Naive B cell (primary cell): ENCODE measurements around the gene DNAJC25. TPM values are rescaled to one million over a fixed set of nuclear protein-coding genes. Genes with fewer than 3 reads are reported as not detected.
A peak's percentile ranks its signal among the peaks of the same experiment; 100 is the strongest.
"Not testable (repeated sequence)": the region's sequence is repeated elsewhere in the genome, so short reads cannot be mapped to it uniquely, and the experiment has no call there.

Experiments used
- ATAC-seq, 2 donors: fragments of 150-1000 bp; cut with Tn5 transposase; 2 replicates each; pipeline ENCODE4 v1.10.0; 2021; ENCODE audit warnings: low read depth in 2 of 2, mild to moderate bottlenecking in 2 of 2, moderate library complexity in 2 of 2
- DNase-seq: peaks from one replicate; pipeline ENCODE4 v3.0.0; 2022
- H3K27ac Mint-ChIP-seq, 6 donors: one replicate each; pipeline ENCODE4 v1.8.0; 2020 to 2022; ENCODE audit warnings: mild to moderate bottlenecking in 6 of 6, mixed read lengths in 6 of 6, moderate library complexity in 5 of 6, inconsistent platforms in 2 of 6
- H3K27me3 Mint-ChIP-seq, 3 donors: one replicate each; pipeline ENCODE4 v1.8.0; 2021 to 2022; ENCODE audit warnings: mixed read lengths in 3 of 3, mild to moderate bottlenecking in 1 of 3
- H3K36me3 Mint-ChIP-seq, 2 donors: one replicate each; pipeline ENCODE4 v1.8.0; 2020 to 2022; ENCODE audit warnings: mixed read lengths in 2 of 2, inconsistent platforms in 1 of 2, mild to moderate bottlenecking in 1 of 2
- H3K4me1 Mint-ChIP-seq, 3 donors: one replicate each; pipeline ENCODE4 v1.8.0; 2020 to 2022; ENCODE audit warnings: mixed read lengths in 3 of 3, inconsistent platforms in 1 of 3, mild to moderate bottlenecking in 1 of 3, moderate library complexity in 1 of 3
- H3K4me3 Mint-ChIP-seq, 8 donors: one replicate each; pipeline ENCODE4 v1.8.0; 2020 to 2022; ENCODE audit warnings: mild to moderate bottlenecking in 8 of 8, mixed read lengths in 8 of 8, moderate library complexity in 8 of 8, inconsistent platforms in 2 of 8
- H3K9me3 Mint-ChIP-seq, 7 donors: one replicate each; pipeline ENCODE4 v1.8.0; 2020 to 2022; ENCODE audit warnings: mixed read lengths in 7 of 7, mild to moderate bottlenecking in 5 of 7, inconsistent platforms in 2 of 7, moderate library complexity in 1 of 7
- polyA plus RNA-seq, 6 donors: library from polyadenylated mRNA; unstranded; fragments of 300-500 nt; fragmentation: Illumina TruSeq; gene quantifications; one replicate each; pipeline ENCODE4 v1.2.3, GENCODE V29; 2021; ENCODE audit warnings: low read depth in 6 of 6

DNAJC25 gene
- polyA plus RNA-seq, 6 donors from 2014 or later = 1.9 to 3.6 (median 2.5) TPM

- peak overlapping the region; percentile 93 to 100 (median 98) for H3K4me3 Mint-ChIP-seq
- ATAC-seq (peak; percentile 42 to 44), DNase-seq (peak; percentile 35)
- H3K9me3 Mint-ChIP-seq = no peaks in the 10 kb centered on the region
- H3K4me1 Mint-ChIP-seq = peaks cover 23 to 33% (median 30%) of the 10 kb centered on the region in 3 donors
- peak overlapping the region; percentile 64 to 96 (median 86) for H3K27ac Mint-ChIP-seq
- no peaks in the 10 kb centered on the region for H3K36me3 Mint-ChIP-seq
- H3K27me3 Mint-ChIP-seq = no peaks in the 10 kb centered on the region
Observed at GRCh38 chr9:111661802-111662521, 30.8 kb downstream of the DNAJC25 start.

DNA sequence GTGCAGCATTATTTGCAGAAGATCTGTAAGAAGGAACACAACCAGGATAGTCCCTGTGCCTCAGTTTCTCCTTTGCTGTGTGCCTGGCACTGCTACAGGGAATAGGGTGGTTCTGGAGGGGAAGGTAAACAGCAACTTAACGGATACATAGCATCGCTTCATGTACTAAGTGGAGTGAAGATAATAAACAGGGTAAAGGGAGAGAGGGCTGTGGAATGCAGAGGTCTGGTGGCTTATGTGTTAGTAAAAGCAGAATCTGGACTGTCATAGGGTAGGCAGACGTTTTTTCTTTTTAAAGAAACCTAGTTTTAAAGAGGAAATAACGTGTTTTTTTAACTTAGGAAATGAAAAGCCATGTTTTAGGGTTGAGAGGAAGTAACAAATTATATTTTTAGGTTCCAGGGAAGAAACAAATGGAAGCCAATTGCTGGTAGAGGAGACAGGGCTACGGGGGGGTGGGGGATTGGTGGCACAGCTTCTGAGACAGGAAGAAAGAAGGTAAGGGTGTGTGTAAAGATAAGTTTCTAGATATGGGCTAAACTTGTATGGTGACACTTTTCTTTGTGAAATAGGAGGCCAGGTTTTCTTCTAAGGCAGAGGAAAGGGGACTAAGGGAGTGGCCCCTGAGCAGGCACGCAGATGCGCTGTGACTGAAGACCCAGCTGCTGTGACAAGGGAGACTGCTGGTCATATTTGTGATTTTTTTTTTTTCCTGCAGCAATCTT lies 31.6 kb downstream of the DNAJC25 start:
- H3K4me3 Mint-ChIP-seq = peak overlapping the region; percentile 93 to 100 (median 98)
- H3K36me3 Mint-ChIP-seq = no peaks in the 10 kb centered on the region
- peak overlapping the region; percentile 64 to 96 (median 91) for H3K27ac Mint-ChIP-seq
- H3K4me1 Mint-ChIP-seq = peaks cover 23 to 33% (median 30%) of the 10 kb centered on the region in 3 donors
- ATAC-seq (no peak), DNase-seq (peak; percentile 1)
- no peaks in the 10 kb centered on the region for H3K27me3 Mint-ChIP-seq
- no peaks in the 10 kb centered on the region for H3K9me3 Mint-ChIP-seq

DNA sequence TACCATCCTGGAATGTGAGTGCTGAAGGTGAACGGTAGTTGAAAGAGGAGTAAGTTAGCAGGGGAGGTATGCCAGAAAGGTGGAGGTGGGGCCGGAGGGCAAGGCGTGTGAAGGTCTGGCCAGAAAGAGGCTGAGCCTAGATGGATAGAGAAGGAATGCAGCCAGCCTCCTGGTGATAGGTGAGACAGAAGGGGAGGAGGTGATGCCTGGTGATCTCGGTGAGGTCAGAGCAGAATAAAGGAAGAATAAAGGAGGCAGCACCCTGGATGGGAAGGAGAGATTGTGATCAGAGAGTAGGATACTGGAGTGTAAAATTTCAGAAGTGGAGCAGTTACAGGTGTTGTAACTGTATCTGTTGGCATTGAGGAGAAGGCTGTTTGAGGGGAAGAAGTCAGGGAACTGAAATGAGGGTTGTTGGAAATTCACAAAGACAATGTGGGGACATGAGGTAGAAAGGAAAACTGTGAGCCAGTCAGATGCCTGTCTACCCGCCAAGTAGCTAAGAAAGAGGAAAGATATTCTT lies 32.2 kb downstream of the DNAJC25 start:
- H3K4me3 Mint-ChIP-seq = peak overlapping the region; percentile 38 to 98 (median 96)
- no peaks in the 10 kb centered on the region for H3K27me3 Mint-ChIP-seq
- ATAC-seq (no peak), DNase-seq (no peak)
- no peaks in the 10 kb centered on the region for H3K9me3 Mint-ChIP-seq
- no peaks in the 10 kb centered on the region for H3K36me3 Mint-ChIP-seq
- H3K4me1 Mint-ChIP-seq = peaks cover 23 to 33% (median 30%) of the 10 kb centered on the region in 3 donors
- peak overlapping the region in 4 of 6 donors; percentile 52 to 95 (median 79) for H3K27ac Mint-ChIP-seq

DNA sequence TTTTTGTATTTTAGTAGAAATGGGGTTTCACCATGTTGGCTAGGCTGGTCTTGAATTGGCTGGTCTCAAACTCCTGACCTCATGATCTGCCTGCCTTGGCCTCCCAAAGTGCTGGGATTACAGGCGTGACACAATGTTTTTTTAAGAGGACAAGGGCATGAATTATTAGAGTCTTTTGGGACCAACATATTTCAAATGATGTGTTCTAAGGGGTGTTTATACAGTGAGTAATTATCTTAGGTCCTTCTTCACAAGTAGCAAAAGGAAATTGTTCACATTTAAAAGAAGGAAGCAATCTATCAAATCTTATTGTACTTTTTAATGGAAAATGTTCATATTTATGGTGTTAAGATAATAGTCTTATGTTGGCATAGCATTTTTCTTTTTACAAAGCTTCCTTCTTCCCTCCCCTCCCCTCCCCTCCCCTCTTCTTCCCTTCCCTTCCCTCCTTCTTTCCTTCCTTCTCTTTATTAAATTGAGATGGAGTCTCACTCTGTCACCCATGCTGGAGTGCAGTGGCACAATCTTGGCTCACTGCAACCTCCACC lies 37.0 kb downstream of the DNAJC25 start:
- ATAC-seq (no peak), DNase-seq (no peak)
- H3K4me1 Mint-ChIP-seq = peaks cover 9 to 11% (median 10%) of the 10 kb centered on the region in 3 donors
- H3K27me3 Mint-ChIP-seq = no peaks in the 10 kb centered on the region
- no peaks in the 10 kb centered on the region for H3K9me3 Mint-ChIP-seq
- no peaks in the 10 kb centered on the region for H3K36me3 Mint-ChIP-seq
- H3K4me3 Mint-ChIP-seq = no peak overlapping the region
- peak overlapping the region in 2 of 6 donors; percentile 50 to 88 for H3K27ac Mint-ChIP-seq

DNA sequence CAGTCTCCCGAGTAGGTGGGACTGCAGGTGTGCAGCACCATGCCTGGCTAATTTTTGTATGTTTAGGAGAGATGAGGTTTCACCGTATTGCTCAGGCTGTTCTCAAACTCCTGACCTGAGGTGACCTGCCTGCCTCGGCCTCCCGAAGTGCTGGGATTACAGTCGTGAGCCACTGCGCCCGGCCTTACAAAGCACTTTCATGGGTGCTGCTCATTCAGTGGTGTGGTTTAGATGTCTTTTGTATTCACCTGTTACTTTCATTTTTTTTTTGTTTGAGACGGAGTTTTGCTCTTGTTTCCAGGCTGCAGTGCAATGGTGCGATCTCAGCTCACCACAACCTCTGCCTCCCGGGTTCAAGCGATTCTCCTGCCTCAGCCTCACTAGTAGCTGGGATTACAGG lies 37.5 kb downstream of the DNAJC25 start:
- H3K9me3 Mint-ChIP-seq, H3K27me3 Mint-ChIP-seq, DNase-seq, H3K4me1 Mint-ChIP-seq, ATAC-seq, H3K4me3 Mint-ChIP-seq, H3K36me3 Mint-ChIP-seq: not testable (repeated sequence)
- H3K27ac Mint-ChIP-seq = peak overlapping the region in 1 of 6 donors; percentile 88

DNA sequence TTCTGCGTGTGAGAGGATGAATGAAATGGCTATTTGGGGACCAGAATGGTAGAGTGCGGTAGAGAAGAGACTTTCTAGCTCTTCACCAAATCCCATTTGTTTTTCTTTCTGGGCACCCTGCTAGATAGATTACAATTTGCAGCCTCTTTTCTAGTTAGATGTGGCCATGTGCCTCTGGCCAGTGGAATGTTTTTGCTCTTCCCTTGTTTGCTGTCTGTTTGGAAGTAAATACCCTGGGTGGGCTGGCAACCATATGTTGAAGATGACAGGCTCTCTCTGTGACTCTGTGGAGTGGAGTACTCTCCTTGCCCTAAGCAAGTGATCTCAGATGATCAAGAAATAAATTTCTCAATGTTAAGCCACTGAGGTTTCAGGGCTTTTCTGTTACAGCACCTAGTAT lies 43.2 kb downstream of the DNAJC25 start:
- Mint-ChIP-seq H3K9me3 (no peaks in the 10 kb centered on the region), H3K27ac (peak overlapping the region in 1 of 6 donors; percentile 10), H3K36me3 (peaks cover 4 to 15% of the 10 kb centered on the region in 2 donors), H3K4me3 (peak overlapping the region in 2 of 8 donors; percentile 56 to 67), H3K27me3 (no peaks in the 10 kb centered on the region), H3K4me1 (no peaks in the 10 kb centered on the region)
- ATAC-seq = no peak
- DNase-seq = no peak

DNA sequence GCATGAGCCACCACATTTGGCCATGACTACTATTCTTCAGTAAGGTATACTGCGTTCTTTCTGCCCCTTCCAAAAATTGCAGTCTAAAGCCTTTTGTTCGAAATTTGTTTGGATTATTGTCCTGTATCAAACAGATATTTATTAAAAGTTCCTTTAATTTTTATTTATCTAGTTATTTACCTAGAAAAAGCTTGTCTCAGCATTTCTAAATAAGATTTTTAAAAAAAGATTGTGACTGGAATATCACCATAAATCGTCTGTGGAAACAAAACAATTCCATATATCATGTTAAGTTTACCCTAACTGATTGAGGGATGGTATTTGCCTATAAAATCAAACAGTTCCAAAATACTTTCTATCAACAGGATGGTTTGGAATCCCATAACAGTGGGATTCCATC lies 45.0 kb downstream of the DNAJC25 start:
- no peak overlapping the region for H3K4me3 Mint-ChIP-seq
- no peak overlapping the region for H3K27ac Mint-ChIP-seq
- H3K9me3 Mint-ChIP-seq = no peaks in the 10 kb centered on the region
- no peak for DNase-seq
- H3K27me3 Mint-ChIP-seq = no peaks in the 10 kb centered on the region
- no peaks in the 10 kb centered on the region for H3K4me1 Mint-ChIP-seq
- peaks cover 4 to 17% of the 10 kb centered on the region in 2 donors for H3K36me3 Mint-ChIP-seq
- no peak for ATAC-seq

DNA sequence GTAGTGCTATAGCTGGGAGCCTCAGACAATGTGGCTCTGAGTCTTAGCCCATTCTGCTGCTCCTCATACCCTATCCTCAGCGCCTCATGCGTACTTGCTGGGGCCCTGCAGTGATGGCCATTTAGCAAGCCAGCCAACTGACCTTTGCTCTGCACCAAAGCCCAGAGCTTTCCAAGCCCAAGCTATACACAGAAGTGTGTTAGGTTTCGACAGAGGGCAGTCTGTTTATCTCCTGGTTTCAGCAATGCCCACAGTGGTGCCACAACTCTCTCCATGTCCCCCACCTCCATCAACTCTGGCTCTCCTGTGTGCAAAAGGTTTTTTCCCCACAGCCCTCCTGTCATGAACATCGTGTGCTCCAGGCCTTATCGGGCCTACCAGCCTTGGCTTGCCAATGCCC lies 47.2 kb downstream of the DNAJC25 start:
- H3K9me3 Mint-ChIP-seq = no peaks in the 10 kb centered on the region
- peak overlapping the region in 1 of 6 donors; percentile 75 for H3K27ac Mint-ChIP-seq
- H3K4me3 Mint-ChIP-seq = no peak overlapping the region
- no peaks in the 10 kb centered on the region for H3K27me3 Mint-ChIP-seq
- DNase-seq (no peak), ATAC-seq (no peak)
- H3K4me1 Mint-ChIP-seq = no peaks in the 10 kb centered on the region
- peaks cover 4 to 17% of the 10 kb centered on the region in 2 donors for H3K36me3 Mint-ChIP-seq

DNA sequence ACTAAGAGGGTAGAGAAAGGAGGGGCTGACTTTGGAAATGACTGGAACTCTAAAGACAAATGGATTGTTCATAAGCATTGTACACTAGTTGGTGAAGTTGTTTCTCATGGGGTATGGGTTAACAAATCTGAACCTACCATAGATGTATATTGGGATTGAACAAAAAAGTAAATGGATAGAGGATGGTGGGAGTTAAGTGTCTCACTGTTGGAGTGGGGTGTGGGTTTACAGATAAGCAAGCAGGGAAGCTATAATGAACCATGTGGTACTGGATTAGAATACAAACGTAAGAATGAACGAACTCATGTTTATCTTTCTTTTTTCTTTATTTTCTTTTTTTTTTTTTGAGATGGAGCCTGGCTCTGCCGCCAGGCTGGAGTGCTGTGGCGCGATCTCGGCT lies 48.1 kb downstream of the DNAJC25 start:
- Mint-ChIP-seq H3K9me3 (no peaks in the 10 kb centered on the region), H3K4me1 (no peaks in the 10 kb centered on the region), H3K27ac (no peak overlapping the region), H3K4me3 (no peak overlapping the region), H3K36me3 (peaks cover 4 to 17% of the 10 kb centered on the region in 2 donors), H3K27me3 (no peaks in the 10 kb centered on the region)
- ATAC-seq (no peak), DNase-seq (no peak)

DNA sequence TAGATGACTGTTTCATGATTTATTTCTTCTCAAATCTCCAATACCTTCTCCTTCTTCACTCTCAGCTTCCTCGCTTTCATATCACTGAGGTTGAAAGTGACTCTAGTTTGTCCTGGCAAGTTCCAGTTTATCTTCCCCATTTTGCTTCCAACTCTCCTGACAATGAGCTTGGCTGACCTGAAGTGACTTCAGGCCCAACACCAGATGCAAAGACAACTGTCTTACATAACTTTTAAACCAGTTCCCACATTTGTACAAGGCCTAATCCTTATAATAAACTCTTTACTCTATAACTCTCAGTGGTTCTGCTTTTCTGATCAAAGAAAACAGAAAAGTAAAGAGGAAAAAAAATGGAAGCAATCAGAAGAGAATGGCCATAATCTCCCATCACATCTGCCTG lies 52.3 kb downstream of the DNAJC25 start:
- Mint-ChIP-seq H3K4me1 (no peaks in the 10 kb centered on the region), H3K9me3 (no peaks in the 10 kb centered on the region), H3K4me3 (no peak overlapping the region), H3K27ac (no peak overlapping the region), H3K36me3 (peaks cover 0 to 12% of the 10 kb centered on the region in 2 donors), H3K27me3 (no peaks in the 10 kb centered on the region)
- no peak for DNase-seq
- ATAC-seq = no peak

GRCh38 chr9:111691672-111692329 lies 60.7 kb downstream of the DNAJC25 start:
- peak; percentile 20 to 32 for ATAC-seq
- H3K27me3 Mint-ChIP-seq = no peaks in the 10 kb centered on the region
- peak; percentile 2 for DNase-seq
- no peaks in the 10 kb centered on the region for H3K4me1 Mint-ChIP-seq
- no peaks in the 10 kb centered on the region for H3K9me3 Mint-ChIP-seq
- H3K27ac Mint-ChIP-seq = peak overlapping the region in 2 of 6 donors; percentile 22 to 41
- H3K4me3 Mint-ChIP-seq = no peak overlapping the region
- H3K36me3 Mint-ChIP-seq = peaks cover 0 to 5% of the 10 kb centered on the region in 2 donors

DNA sequence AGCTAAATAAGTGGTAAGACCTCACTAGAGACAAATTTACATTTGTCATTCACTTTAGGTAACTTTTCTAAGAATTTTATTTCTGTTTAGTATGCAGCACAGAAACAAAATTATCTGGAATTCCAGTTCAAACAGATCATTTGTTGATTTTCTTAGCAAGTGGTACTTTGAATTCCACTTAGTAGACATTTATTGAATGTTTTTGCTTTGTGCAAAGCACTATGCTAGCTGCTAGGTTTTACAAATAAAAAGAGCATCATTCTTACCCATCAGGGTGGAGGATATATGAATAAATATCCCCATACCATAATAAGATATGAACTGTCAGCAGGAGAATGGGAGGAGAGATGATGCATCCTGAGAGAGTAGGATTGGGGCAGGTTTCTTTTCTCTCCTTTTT lies 65.7 kb downstream of the DNAJC25 start:
- Mint-ChIP-seq H3K4me3 (no peak overlapping the region), H3K9me3 (peaks cover 0 to 10% (median 0%) of the 10 kb centered on the region in 7 donors), H3K4me1 (peaks cover 0 to 4% (median 0%) of the 10 kb centered on the region in 3 donors), H3K36me3 (peaks cover 7 to 9% of the 10 kb centered on the region in 2 donors), H3K27me3 (no peaks in the 10 kb centered on the region), H3K27ac (no peak overlapping the region)
- ATAC-seq = no peak
- DNase-seq = no peak

DNA sequence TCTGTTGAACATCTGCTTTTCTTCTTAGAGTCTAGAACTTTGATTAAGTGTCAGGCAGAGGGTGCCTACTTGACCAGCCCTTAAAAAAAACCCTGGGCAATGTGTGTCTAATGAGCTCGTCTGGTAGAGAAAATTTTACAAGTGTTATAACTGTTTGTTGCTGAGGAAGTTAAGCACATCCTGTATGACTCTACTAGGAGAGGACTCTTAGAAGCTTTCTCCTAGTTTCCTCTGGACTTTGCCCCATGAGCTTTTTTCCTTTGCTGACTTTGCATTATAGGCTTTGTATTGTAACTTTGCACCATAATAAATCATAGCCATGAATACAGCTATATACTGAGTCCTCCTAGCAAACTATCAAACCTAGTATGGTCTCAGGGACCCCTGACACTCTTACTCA lies 69.6 kb downstream of the DNAJC25 start:
- DNase-seq (no peak), ATAC-seq (no peak)
- H3K27me3 Mint-ChIP-seq = no peaks in the 10 kb centered on the region
- peaks cover 7 to 9% of the 10 kb centered on the region in 2 donors for H3K36me3 Mint-ChIP-seq
- H3K4me3 Mint-ChIP-seq = no peak overlapping the region
- H3K9me3 Mint-ChIP-seq = peaks cover 0 to 10% (median 0%) of the 10 kb centered on the region in 7 donors
- peaks cover 0 to 4% (median 0%) of the 10 kb centered on the region in 3 donors for H3K4me1 Mint-ChIP-seq
- peak overlapping the region in 1 of 6 donors; percentile 26 for H3K27ac Mint-ChIP-seq
